Testis (tissue), 3 donors: ENCODE measurements around the gene SLC38A10. TPM values are rescaled to one million over a fixed set of nuclear protein-coding genes. Genes with fewer than 3 reads are reported as not detected.
"Not testable (repeated sequence)": the region's sequence is repeated elsewhere in the genome, so short reads cannot be mapped to it uniquely, and the experiment has no call there.

Experiments
- DNase-seq: peaks from one replicate; pipeline ENCODE4 v3.0.0-alpha.2; 2019
- H3K27ac ChIP-seq, 2 donors: fragments of 200-600 bp; sonication (generic); one replicate each; pipeline ENCODE4 v1.5.1; 2019
- H3K27me3 ChIP-seq: fragments of 200-600 bp; sonication (generic); one replicate; pipeline ENCODE4 v1.5.1; 2019
- H3K36me3 ChIP-seq: fragments of 200-600 bp; sonication (generic); one replicate; pipeline ENCODE4 v1.5.1; 2017; ENCODE audit warnings: low read depth; ENCODE audit errors: missing control alignments
- H3K4me1 ChIP-seq: fragments of 200-600 bp; sonication (generic); one replicate; pipeline ENCODE4 v1.5.1; 2019
- H3K4me3 ChIP-seq, 2 donors: fragments of 200-600 bp; sonication (generic); one replicate each; pipeline ENCODE4 v1.5.1; 2017 to 2019
- H3K9me3 ChIP-seq: fragments of 200-600 bp; sonication (generic); one replicate; pipeline ENCODE4 v1.5.1; 2017
- CTCF ChIP-seq, 3 experiments: fragments of 450-650 bp in 2 of 3; fragments of 200-600 bp in 1 of 3; sonication (generic) in 1 of 3; IDR thresholded peaks; one replicate each; pipeline ENCODE4 v1.5.1; 2016 to 2019; ENCODE audit warnings: antibody characterized with exemption in 3 of 3, mild to moderate bottlenecking in 2 of 3, moderate library complexity in 1 of 3
- POLR2A ChIP-seq: fragments of 450-650 bp; IDR thresholded peaks from one replicate; pipeline ENCODE4 v1.6.1; 2017; ENCODE audit warnings: antibody characterized with exemption, mild to moderate bottlenecking, moderate library complexity
- WGBS, 2 donors: methylation state at CpG; one replicate each; pipeline ENCODE4 v1.1.5; 2018; 5-methylcytosine and 5-hydroxymethylcytosine counted together
- intact Hi-C: fragments of 100-400 bp; cut with DNase I; formaldehyde crosslinking; loops from one replicate; pipeline ENCODE4 v1.15.1; 2023; ENCODE audit warnings: low total_unique reads
- polyA plus RNA-seq: library from polyadenylated mRNA; stranded (reverse); fragments of 350-450 nt; fragmentation: Illumina TruSeq; extraction: RNeasy Lipid Tissue Mini Kit (QIAGEN cat#74804); gene quantifications from one replicate; pipeline ENCODE4 v1.2.3, GENCODE V29; 2014; ENCODE audit warnings: low read depth, low replicate concordance; ENCODE audit not compliant: insufficient read depth
- total RNA-seq, 2 donors: library from RNA; depleted of rRNA; stranded (reverse); fragments of >200 nt; gene quantifications; one replicate each; pipeline ENCODE4 v1.2.3, GENCODE V29; 2016

The SLC38A10 gene
- total and polyA plus RNA-seq, 3 donors from 2014 or later, result 77.1 to 150 (median 131) TPM

- TF ChIP-seq POLR2A, result no peak
- TF ChIP-seq CTCF (IDR thresholded peaks at IDR 0.05), result no peak
- DNase-seq, result no peak
- H3K4me3 ChIP-seq, result no peak overlapping the region
- no peaks in the 10 kb centered on the region for H3K9me3 ChIP-seq
- H3K4me1 ChIP-seq, result peaks cover 13% of the 10 kb centered on the region
- 61 to 62% methylated on average over 7 to 9 of the region's 9 CpGs for WGBS, 2 donors
- no peaks in the 10 kb centered on the region for H3K36me3 ChIP-seq
- H3K27ac ChIP-seq, result peak overlapping the region in 1 of 2 donors; percentile 18
- H3K27me3 ChIP-seq, result no peaks in the 10 kb centered on the region
- intact Hi-C loops, result no loop called here
Observed at GRCh38 chr17:81228420-81228819, 66.7 kb downstream of the SLC38A10 start.

DNA sequence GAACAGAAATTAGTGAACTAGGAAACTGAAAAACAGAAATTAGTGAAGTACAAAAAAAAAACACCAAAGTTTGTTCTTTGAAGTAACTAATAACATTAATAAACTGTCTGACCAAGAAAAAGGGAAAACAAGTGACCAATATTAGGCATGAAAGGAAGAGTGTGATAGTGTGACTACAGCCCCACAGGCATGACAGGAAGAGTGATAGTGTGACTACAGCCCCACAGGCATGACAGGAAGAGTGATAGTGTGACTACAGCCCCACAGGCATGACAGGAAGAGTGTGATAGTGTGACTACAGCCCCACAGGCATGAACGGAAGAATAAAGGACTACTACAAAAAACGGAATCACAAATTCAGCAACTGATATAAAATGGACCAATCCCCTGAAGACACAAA is 67.5 kb downstream of the SLC38A10 start:
- DNase-seq, H3K4me3 ChIP-seq, H3K27ac ChIP-seq, H3K27me3 ChIP-seq, H3K9me3 ChIP-seq, intact Hi-C loops, H3K36me3 ChIP-seq: not testable (repeated sequence)
- 82 to 86% methylated on average over 2 of the region's 2 CpGs for WGBS, 2 donors
- H3K4me1 ChIP-seq, result peaks cover 15% of the 10 kb centered on the region

DNA sequence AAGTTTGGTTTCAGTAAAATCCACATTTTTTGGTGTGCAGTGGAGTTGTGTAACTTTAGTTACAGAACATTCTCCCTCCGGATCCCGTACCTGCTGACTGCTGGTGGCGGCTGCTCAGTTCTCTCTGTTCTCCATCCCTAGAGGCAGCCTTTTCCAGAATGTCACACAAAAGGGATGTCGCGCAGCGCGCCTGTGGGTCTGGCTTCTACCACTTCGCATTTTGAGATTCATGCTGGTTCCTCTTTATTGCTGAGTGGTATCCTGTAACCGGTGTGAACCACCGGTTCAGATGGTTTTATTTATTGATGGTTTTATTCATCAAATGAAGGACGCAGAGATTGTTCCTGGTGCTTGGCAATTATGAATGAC is 71.4 kb downstream of the SLC38A10 start:
- Histone ChIP-seq H3K9me3 (no peaks in the 10 kb centered on the region), H3K27ac (peak overlapping the region in 1 of 2 donors; percentile 37)
- 18 to 35% methylated on average over 11 of the region's 11 CpGs for WGBS, 2 donors

DNA sequence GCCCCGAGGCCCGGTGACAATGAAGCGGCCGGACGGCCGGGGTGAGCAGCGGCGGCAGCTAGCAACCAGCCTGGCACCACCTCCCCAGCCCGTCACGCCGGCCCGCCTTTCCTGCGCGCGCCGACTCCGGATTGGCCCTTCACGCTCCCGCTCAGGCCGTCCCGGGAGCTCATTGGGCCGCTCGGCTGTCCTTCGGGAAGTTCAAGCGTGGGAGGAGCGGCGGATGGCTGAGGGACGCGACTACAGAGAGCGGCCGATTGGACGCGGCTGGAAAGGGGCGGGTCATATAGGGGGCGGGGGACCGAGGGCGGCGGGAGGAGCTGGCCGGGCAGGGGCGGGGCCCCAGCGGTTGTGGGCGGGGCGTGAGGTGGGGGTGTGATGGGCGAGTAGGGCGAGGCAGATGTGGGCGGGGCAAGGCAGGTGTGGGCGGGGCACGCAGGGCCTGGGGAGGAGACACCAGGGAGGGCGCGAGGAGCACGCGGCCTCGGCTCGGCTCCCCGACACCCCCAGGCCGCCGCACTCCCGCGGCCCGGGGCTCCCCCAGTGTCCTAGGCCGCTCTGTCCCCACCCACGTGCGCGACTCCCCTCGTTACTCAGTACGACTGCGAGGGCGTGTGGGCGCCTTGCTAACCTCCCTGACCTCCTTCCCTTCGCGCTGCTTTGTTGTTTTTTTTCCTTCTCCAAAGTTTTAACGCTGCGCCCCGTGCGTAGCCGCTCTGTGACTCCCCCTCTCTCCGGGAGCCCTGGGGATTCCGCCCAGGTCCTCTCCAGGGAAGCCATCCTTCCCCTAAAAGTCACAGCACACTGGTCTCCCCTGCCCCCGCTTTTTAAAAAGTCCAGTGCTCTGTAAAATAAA is 72.0 kb downstream of the SLC38A10 start, which contains the start of gene CEP131:
Gene CEP131 (minus strand): TSS at position 60 of the 856 bp plus-strand sequence. CDS start 2,909 bp downstream, outside the sequence.
- DNase-seq, result peak; percentile 98
- Histone ChIP-seq H3K4me3 (peak within 1 kb of the TSS; percentile 76 to 80), H3K9me3 (no peaks in the 10 kb centered on the region), H3K4me1 (peaks cover 18% of the 10 kb centered on the region), H3K36me3 (no peaks in the 10 kb centered on the region), H3K27ac (peak within 1 kb of the TSS in 1 of 2 donors; percentile 37), H3K27me3 (no peaks in the 10 kb centered on the region)
- TF ChIP-seq CTCF (IDR thresholded peaks at IDR 0.05), result no peak
- TF ChIP-seq POLR2A, result no peak
- WGBS, 2 donors, result 0 to 1% methylated on average over 27 to 76 of the region's 79 CpGs
- intact Hi-C loops, result no loop called here

More for the DNA sequence above, 71.4 kb downstream of the SLC38A10 start:
- Histone ChIP-seq H3K27me3 (no peaks in the 10 kb centered on the region), H3K4me3 (peak overlapping the region; percentile 32 to 80), H3K4me1 (peaks cover 21% of the 10 kb centered on the region), H3K36me3 (no peaks in the 10 kb centered on the region)
- intact Hi-C loops, result no loop called here
- TF ChIP-seq CTCF (IDR thresholded peaks at IDR 0.05) (no peak), POLR2A (no peak)
- peak; percentile 38 for DNase-seq

DNA sequence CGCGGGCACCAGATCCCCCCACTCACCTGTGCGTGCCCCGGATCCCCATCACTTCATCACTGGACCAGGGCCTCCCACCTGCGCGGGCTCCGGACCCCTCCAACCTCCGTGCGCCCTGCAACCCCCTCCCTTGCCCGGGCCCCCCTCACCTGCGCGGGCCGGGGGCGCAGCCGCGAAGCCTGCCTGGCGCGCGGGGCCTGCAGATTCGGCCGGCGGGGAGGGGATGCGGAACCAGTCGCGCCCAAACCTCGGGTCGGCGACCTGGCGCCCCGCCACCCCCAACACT is 72.5 kb downstream of the SLC38A10 start:
- DNase-seq, result no peak
- Histone ChIP-seq H3K9me3 (no peaks in the 10 kb centered on the region), H3K4me1 (peaks cover 18% of the 10 kb centered on the region), H3K4me3 (peak overlapping the region; percentile 76 to 80), H3K27me3 (no peaks in the 10 kb centered on the region), H3K36me3 (no peaks in the 10 kb centered on the region), H3K27ac (no peak overlapping the region)
- no peak for TF ChIP-seq POLR2A
- TF ChIP-seq CTCF (IDR thresholded peaks at IDR 0.05), result no peak
- WGBS, 2 donors, result 0 to 1% methylated on average over 1 to 30 of the region's 30 CpGs
- intact Hi-C loops, result no loop called here
